UCSD-AML1 (cell line): ENCODE results near the gene RNF121.

Source experiments
- DNase-seq: peaks from one replicate; lab custom pipeline; 2025; ENCODE audit not compliant: unreplicated experiment; lab: John Stamatoyannopoulos, UW

Gene RNF121

DNA sequence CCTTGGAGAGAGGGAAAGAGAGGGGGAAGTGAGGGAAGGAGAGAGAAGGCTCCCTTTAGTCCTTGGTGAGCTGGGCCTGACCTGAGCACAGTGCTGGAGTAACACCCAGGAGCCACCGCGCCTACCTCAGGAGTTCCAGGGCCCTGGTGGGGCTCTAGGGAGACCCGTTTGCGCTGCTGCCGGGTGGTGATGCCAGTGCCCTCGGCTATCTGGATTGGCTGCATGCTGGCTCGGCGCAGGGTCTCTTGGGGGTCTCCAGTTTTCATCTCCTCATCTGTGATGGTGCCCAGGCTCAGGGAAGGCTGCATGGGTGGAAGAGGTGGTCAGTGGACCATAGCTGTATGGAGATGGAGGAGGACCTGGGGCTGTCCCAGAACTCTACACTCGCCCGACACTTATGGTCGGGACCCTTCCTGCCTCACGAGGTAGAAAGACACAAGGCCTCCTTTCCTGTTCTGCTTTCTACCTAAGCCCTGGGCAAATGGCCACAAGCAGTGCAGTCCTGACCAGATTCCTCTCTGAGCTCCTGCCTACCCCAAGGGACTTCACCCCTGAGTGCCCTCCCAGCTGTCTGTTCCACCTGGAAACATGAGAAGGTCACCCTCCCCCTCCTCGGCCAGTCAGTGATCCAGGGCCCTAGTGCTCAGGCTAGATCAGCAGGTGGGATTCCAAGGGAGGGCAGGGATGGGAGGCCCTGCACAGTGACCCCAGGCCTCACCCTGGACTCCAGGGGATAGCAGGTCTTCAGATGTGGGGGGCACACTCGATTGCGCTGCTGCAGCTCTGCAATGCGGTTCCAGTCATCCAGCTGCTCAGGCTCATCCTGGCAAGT is 75.9 kb downstream of the RNF121 start:
- DNase-seq, result no peak

DNA sequence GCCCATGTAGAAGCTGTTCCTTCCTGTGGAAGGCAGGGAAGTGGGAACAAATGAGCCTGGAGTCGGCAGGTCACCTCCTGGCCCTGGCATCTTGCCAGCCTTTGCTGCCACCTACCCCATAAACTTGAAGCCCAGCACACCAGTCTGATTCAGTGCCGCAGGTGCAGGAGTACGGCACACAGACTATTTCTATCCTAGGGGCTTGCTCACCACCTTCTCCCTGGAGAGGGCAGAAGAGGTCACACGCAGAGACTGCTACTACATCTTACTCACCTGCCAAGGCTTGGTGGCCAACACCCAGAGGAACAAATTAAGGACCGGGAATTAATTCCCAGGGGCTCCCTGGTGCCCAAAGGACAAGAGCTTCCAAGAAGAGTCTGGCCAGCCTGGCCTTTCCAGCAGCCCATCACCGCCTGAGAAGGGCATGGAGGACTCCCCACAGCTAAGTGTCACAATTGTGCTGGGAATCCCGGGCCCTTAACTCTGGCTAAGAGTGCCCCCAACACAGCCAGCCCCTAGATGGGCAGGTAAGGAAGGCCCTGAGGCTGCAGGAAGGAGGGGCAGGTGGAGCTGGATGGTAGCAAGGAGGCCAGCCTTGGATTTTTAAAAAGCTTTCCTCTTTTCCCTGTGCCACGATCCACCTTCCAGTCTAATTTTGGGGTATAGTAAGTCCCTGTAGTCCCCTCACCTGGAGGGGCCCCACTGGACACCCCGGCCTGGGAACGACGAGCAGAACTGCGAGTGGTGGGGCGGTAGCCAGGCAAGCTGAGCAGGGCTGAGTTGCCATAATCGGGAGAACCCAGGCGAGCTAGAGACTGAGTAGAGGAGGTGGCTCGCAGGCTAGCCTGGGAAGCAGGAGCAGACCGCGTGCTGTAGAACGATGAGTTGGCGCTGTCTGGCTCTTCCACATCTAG is 76.8 kb downstream of the RNF121 start:
- DNase-seq, result no peak

DNA sequence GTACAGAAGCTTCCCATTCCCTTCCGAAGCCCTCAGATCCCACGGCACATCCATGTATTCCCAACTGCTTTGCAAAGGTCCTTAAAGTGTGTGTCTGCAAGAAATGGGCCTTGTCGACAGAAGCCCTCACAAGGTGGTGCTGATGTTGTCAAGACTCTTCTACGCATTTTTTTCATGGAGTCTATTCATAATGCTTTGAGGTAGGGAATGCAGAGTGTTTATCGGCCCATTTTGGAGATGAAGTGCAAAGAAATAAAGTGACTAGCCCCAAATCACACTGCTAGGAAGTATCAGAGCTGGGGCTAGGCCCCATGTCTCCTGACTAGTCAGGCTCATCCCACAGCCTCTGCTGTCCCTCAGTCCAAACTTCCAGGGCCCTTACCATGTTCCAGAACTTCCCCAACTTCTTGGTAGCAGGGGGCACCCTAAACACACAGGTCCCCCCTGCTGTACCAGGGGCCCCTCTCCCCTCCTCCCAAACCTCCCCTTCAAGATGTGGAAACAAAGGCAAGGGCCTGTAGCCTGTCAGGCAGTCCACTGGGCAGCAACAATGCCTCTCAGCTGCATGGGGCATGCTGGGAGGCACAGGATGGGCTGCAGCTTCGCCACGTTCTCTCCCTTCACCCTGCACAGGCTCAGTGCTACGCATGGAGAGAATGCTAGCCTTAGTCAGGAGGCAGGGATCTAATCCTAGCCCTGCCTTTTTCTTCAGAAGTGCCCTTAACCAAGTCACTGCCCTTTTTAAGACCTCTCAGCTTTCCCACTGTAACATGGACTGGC is 77.7 kb downstream of the RNF121 start:
- no peak for DNase-seq

DNA sequence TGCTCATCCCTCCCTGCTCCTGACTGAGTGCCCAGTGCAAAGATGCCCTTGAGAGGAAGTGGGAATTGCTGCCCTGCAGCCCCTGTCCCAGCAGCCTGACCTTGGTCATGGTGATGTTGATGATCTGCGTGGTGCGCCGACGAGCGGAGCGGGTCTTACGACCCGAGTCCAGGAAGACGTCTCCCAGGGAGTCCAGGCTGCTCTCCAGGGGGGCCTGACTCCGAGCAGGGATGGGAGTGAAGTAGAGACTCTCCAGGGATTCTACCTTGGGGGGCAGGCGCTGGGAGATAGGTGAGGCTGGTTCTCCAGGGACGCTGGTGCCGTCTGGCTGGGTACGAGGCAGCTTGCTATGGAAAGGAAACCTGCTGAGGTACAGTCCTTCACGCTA is 78.2 kb downstream of the RNF121 start:
- DNase-seq, result no peak

DNA sequence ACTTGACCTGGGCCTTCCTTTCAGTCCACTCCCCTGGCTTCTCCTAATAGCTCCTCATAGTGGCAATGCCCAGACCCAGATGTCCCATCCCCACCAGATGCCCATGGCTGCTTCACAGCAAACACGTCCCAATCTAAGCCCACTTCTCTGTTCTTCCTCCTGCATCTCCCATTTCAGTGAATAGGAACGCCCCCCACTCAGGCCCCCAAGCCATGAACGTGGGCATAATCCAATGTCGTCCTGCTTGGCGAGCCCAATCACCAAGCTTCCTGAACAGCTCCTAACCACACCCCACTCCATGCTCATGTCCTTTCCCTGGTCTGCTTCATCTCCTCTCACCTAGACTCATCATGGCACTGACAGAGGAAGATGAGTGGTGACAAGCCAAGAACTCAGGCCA is 78.7 kb downstream of the RNF121 start:
- DNase-seq, result no peak

DNA sequence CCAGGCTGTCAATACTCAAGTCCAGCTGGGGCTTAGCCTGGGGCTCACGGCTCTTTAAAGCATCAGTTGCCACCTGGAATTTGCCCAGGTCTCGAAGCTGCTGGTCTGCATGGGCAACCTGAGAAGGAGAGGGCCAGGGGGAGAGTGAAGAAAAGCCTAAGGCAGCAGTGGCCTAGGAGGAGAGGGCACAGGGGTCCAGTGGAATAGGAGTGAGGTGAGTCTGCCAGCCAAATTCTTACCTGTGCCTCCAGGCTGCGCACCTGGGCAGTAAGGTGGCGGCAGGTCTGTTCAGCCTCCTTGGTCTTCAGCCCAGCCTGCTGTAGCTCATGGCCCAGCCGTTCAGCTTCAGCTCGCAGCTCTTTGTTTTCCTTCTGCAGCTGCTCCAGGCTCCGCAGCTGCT is 79.9 kb downstream of the RNF121 start:
- no peak for DNase-seq

DNA sequence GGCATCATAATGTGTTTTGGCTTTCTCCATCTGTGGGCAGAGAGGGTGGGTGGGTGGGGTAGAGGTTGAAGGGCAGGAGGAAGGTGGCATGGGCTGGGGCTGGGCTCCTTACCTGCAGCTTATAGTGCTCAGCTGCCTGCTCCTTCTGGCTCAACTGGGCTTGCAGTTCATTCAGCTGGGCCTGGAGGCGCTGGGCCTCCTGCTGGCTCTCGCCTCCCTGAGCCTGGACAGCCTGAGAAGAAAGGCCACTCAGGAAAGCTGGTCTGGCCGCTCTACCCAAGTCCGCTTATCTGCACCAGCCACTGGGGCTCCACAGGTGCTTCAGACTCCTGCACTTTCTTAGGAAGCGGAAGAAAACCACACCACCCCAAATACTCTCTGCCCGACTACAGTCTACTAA is 80.3 kb downstream of the RNF121 start:
- DNase-seq, result no peak

DNA sequence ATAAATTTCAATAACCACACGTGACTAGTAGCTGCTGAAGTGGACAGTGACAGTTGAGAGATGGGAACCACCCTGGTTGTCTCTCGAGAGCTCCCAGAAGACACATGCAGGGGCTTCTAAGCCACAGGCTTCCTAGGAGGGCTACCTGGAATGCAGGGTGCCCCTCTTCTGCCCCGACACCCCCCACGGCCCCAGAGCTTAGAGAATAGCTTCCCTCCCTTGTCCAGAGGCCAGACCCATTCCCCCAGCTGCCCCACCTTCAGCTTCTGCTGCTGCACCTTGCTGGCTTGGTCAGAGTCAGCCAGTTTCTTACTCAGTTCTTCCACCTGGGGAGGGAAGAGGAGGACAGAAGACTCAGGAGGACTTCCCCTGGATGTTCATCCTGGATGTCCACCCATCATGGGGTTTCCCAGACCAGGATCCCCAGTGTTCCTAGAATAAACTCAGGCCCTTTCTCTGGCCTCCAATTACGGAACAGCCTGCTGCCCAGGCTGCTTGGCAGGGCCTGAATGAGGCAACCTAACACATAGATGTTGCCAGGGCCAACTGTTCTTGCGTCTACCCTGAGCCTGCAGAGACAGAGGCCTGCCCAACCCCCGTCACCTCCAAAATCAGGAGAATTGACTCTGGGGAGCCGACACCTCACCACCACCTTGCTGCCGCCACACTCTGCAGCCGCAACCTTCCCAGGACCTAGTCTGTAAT is 81.8 kb downstream of the RNF121 start:
- DNase-seq, result no peak

DNA sequence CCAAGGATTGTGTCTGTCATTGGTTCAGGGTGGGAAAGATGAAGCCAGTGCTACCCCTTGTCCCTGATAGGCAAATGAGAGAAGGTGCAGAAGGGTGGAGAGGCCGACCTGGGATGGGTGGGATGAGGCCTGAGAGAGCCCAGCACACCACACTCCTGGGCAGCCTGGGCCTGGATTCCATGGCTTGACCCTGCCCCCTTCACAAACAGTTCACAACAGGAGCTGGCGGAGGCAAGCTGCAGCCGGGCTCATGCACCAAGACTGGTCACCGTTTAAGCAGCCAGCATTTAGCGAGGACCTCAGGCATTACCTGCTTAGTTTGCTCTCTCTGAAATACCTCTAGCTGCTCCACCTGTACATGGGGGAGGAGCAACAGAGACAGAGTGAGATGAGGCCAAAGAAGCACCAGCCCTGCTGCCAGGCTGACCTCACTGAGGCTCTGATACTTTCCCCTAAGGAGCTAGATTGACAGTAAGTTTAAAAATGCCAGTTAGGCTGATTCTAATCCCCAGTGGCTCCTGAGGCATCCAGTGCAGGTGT is 83.3 kb downstream of the RNF121 start:
- no peak for DNase-seq

DNA sequence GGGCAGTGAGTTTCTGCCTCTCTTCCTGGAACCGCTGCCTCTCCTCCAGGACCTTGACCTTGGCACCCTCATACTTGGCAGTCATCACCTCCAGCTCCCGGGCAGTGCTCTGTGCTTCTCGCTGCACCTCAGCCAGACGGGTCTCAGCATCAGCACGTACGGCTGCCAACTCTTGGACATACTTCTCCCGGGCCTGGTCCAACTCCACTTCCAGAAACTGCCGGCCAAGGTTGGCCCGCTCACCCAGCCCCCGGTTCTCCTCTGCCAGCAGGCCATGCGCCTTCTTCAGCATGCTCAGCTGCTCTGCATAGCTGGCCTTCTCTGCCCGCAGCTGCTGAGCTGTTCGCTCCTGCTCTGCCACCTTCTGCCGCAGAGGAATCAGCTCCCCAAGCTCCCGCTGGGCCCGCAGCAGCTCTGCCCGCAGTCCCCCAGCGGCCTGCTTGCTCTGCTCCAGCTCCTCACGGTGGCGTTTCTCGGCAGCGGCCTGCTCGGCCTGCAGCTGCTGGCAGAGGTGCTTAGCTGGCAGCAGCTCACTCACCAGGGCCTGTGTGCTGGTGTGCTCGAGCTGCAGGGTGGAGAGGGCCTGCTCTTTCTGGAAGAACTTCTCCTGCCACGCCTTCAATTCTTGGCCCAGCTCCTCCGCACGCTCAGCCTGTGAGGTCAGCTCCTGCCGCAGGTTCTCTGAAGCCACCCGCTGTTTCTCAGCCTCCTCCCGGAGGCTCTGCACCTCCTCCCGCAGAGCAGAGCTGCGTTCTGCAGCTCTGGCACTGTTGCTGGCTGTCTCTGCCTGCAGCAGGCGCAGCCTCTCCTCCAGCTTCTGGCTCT is 84.3 kb downstream of the RNF121 start:
- no peak for DNase-seq

DNA sequence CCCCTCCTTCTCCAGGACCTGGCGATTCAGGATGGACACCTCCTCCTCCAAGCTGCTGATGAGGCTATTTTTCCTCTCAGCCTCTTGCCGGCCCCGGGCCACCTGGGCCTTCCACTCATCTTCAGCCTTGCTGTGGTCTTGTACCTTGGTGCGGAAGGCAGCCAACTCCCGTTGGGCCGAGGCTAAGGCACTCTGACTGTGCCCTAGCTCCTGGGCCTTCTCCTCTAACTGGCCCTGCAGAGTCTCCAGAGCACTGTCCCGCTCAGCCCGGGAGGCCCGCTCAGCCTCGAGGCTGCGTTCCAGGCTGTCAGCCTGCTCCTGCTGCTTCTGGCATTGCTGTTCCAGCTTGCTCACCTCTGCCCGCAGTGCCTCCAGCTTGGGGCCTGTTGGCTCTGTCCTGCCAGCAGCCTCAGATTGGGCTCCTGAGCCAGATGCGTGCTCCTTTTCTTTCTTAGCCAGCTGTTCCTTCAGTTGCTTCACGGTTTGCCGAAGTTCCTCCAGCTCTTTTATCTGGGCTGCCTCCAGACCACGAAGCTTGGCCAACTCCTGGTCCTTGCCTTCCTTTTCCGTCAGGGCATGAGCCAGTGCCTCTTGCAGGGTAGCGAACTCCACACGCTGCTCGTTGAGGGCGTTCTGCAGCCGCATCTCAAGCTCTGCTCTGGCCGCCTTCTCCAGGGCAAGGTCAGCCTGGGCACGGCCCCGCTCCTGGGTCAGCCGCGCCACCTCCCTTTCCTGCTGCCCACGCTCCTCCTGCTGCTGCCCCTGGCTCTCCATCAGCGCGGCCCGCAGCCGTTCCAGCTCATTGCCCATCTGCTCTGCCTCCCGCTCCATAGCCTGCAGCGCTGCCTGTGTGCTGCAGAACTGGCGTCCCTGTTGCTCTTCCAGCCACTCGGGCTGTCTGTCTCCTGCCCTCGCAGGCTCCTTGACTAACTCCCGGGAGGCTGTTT is 85.2 kb downstream of the RNF121 start:
- DNase-seq, result no peak

DNA sequence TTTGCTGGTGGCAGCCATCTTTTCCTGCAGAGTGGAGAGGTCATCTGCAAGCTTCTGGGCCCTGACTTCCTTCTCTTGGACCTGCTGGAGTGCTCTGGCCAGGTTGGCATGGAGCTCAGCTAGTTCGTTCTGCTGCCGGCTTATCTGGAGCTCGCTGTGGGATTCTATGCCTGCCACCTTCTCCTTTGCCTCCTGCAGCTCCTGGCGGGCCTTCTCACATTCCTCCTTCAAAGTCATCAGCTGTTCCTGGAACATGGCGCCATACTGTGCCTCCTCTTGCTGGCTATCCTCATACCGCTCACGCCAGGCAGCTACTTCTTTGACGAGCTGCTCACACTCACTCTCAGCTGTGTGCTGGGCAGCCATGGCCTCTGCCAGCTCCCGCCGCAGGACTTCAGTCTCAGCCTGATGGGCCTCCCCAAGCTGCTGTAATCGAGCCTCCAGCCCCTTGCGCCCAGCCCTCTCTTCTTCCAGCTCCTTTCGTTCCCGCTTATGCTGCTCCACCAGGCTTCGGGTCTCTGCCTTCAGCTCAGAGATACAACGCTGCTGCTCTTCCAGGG is 86.0 kb downstream of the RNF121 start:
- no peak for DNase-seq

DNA sequence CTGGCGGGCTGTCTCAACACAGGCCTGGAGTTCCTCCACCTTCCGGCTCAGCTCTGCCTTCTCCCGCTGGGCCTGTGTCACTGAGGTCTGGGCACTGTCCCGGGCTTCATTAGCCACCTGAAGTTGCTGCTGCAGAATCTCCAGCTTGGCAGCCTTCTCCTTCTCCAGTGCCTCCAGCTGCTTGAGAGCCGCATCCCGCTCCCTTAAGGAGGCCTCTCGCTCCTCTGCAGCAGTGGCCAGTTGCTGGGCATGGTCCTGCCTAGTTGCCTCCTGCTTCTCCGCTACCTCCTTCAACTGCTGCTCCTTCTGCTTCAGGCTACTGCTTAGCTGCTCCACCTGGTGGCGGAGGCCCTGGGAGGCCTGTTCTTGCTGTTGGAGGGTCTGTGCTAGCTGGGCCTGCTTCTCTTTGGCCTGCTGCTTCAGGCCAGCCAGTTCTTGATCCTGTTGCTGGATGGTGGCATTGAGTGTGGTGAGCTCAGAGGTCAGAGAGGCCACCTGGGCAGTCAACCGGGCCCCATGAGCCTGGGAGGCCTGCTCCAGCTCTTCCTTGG is 86.7 kb downstream of the RNF121 start:
- peak; percentile 37 for DNase-seq

DNA sequence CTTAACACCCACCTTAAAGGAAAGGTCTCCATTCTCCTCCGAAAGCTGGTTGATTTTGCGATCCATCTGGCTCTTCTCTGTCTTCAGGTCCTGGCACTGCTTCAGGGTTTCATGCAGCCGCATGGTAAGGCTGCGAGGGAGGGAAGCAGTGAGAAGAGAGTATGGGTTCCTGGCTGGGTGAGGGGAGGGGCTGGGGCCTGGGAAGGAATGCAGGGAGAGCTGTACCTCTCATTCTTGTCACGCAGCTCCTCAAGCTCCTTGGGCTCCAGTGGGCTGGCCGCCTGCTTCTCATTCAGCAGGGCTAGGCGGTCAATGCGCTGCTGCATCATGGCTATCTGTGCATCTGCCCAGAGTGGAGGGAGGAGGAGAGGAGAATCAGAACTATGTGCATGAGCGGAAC is 89.3 kb downstream of the RNF121 start:
- no peak for DNase-seq

DNA sequence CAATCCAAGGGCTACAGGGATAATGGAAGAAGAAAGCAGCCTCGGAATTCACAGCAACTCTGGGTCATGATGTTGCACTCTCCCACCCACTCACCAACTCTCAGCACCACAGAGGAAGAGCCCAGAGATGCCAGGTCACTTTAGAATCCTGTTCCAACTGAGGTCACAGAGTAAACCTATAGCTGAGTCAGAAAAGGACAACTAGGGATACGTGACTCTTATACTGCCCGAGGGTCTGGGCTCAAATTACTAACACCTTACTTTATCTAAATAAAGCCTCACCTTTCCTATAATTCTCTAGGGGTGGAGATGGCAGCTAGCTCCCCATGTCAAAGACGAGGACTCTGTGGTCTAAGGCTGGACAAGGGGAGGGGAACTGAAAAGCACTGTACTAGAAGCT is 94.5 kb downstream of the RNF121 start:
- no peak for DNase-seq

DNA sequence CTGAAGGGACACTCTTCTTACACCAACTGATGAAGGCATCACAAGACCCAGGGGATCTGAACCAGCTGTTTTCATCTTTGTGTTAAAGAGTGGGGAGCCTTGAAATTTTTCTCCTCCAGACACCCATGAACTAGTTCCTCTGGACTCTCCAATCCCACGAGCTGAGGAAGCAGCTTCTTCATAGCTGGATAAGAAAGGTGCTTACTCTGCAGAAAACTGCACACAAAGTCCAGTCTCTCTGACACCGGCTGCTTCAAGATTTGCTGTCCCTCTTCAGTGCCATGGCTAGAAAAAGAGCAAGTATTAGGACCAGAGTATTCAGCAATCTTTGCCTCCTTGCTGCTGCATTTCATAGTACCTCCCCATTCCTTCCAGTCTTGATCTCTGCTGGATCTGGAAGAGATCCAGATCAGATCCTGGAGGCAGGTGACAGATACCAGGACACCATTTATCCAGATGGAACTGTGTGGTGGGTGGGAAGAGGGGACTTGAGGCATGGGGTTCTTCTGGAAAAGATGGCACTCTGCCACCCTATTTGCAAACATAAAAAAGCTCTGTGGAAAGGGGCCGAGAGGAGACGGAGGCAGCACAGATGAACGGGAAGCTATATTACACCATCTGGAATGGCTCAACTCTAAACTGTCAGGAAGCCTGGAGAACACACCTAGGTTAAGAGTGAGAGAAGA is 95.4 kb downstream of the RNF121 start:
- no peak for DNase-seq

DNA sequence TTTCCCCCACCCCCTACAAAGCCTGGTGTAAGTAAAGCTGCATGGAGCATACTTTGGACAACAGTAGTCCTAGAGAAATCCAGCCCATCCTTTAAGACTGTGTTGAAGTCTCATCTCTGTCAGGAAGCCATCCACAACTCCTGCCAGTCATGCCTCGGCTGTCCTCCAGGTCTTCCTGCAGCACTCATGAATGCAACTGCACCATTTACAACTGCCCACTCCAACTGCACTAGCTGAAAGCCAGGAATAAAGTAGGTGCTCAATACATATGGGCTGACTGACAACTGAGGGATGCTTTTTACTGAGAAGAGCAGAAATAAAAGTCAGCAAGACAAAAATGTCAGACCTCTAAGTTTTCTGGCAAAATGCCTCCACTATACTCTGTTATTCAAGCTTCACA is 97.2 kb downstream of the RNF121 start:
- no peak for DNase-seq
